ENCODE measurements around the gene PRDM16.

DNA sequence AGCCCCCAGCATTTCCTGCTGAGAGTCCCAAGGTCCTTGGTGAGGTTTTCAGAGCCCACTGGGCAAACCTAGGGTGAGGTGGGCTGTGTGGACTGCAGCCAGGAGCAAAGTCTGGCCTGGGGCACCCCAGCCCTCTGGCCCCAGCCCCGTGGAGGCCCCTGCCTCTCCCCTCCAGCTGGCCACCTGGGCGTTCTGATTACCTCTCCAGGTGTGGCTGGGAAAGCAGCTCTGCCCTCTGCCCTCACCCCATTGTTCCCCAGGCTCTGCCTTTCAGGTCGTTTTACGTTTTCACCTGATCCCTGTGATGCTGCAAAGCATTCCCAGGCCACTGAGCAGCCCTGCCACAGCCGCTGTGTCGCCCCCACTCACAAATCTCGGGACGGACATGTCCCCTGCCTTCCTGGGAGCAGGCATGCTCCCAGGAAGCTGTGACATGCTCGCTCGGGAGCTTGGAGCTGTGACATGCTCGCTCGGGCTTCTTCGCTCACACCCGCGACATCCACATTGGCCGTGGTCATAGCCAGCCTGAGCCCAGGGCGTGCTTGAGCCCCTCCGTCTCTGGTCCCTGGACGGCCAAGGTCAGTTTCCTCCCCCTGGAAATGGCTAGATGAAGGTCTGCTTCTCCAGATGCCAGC lies 216.2 kb downstream of the PRDM16 start:
- TF ChIP-seq, protein P1, sequence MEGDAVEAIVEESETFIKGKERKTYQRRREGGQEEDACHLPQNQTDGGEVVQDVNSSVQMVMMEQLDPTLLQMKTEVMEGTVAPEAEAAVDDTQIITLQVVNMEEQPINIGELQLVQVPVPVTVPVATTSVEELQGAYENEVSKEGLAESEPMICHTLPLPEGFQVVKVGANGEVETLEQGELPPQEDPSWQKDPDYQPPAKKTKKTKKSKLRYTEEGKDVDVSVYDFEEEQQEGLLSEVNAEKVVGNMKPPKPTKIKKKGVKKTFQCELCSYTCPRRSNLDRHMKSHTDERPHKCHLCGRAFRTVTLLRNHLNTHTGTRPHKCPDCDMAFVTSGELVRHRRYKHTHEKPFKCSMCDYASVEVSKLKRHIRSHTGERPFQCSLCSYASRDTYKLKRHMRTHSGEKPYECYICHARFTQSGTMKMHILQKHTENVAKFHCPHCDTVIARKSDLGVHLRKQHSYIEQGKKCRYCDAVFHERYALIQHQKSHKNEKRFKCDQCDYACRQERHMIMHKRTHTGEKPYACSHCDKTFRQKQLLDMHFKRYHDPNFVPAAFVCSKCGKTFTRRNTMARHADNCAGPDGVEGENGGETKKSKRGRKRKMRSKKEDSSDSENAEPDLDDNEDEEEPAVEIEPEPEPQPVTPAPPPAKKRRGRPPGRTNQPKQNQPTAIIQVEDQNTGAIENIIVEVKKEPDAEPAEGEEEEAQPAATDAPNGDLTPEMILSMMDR (IDR thresholded peaks at IDR 0.05): no peak
- TF ChIP-seq YY1 (IDR thresholded peaks at IDR 0.05; ENCODE audit: low read depth) (no peak), EP300 (IDR thresholded peaks at IDR 0.05; ENCODE audit: borderline replicate concordance in 1 of 2, low read depth in 1 of 2, low read length in 1 of 2) (no peak)

Data from SK-N-SH (cell line).